IMR-90 (cell line): ENCODE measurements around the gene SAMSN1. TPM values are rescaled to one million over a fixed set of nuclear protein-coding genes. Genes with fewer than 3 reads are reported as not detected.

ENCODE experiments used
- ATAC-seq: fragments of 200-7000 bp; cut with Tn5 transposase; 2 replicates; pipeline ENCODE4 v1.9.1; 2020; ENCODE audit warnings: low read depth, mild to moderate bottlenecking, moderate library complexity
- BruUV-seq: library from RNA; stranded (reverse); fragments of 400-500 nt; replicated peaks from 2 replicates; lab custom pipeline; 2021; lab: Mats Ljungman, UMichigan
- CTCF ChIA-PET: fragments of 300-600 bp; formaldehyde crosslinking; extraction: SDS; loops from one replicate; lab custom pipeline; 2021; ENCODE audit warnings: antibody characterized with exemption; lab: Yijun Ruan, JAX
- POLR2A ChIA-PET: fragments of 300-600 bp; sonication (Branson Sonifier 250); formaldehyde crosslinking; loops from one replicate; lab custom pipeline; 2022; ENCODE audit warnings: antibody characterized with exemption; ENCODE audit not compliant: unreplicated experiment; lab: Charles Lee
- DNase-seq: peaks from one replicate; pipeline ENCODE4 v3.0.0; 2013
- H2AFZ ChIP-seq: replicated peaks from 2 replicates; pipeline ENCODE3; 2013; ENCODE audit warnings: low read length, mild to moderate bottlenecking; ENCODE audit not compliant: poor library complexity
- H2AK5ac ChIP-seq: 2 replicates; pipeline ENCODE4 v1.6.1; 2013; ENCODE audit warnings: low read depth, low read length, inconsistent platforms
- H2AK9ac ChIP-seq: replicated peaks from 2 replicates; pipeline ENCODE3; 2013; ENCODE audit warnings: mild to moderate bottlenecking, low read depth, low read length, moderate library complexity; ENCODE audit not compliant: poor library complexity
- H2BK120ac ChIP-seq: 2 replicates; pipeline ENCODE4 v1.6.1; 2013; ENCODE audit warnings: low read depth, low read length, inconsistent platforms
- H2BK15ac ChIP-seq: 3 replicates; pipeline ENCODE4 v1.6.1; 2013; ENCODE audit warnings: low read depth, low read length, inconsistent platforms
- H2BK20ac ChIP-seq: 2 replicates; pipeline ENCODE4 v1.6.1; 2013; ENCODE audit warnings: low read depth, mild to moderate bottlenecking, inconsistent platforms, low read length, moderate library complexity
- H2BK5ac ChIP-seq: 2 replicates; pipeline ENCODE4 v1.6.1; 2013; ENCODE audit warnings: mild to moderate bottlenecking, low read depth, low read length, inconsistent platforms; ENCODE audit not compliant: poor library complexity, severe bottlenecking
- H3K14ac ChIP-seq: replicated peaks from 2 replicates; pipeline ENCODE4 v1.6.1; 2013; ENCODE audit warnings: low read depth, low read length, inconsistent platforms
- H3K18ac ChIP-seq: 2 replicates; pipeline ENCODE4 v1.6.1; 2013; ENCODE audit warnings: low read depth, low read length, control low read depth
- H3K23ac ChIP-seq: 2 replicates; pipeline ENCODE4 v1.6.1; 2013; ENCODE audit warnings: low read depth, low read length, inconsistent platforms
- H3K27ac ChIP-seq: 2 replicates; pipeline ENCODE4 v1.5.1; 2013; ENCODE audit warnings: mild to moderate bottlenecking, control low read depth, low read length; ENCODE audit not compliant: insufficient read depth
- H3K27me3 ChIP-seq: 2 replicates; pipeline ENCODE4 v1.6.1; 2013; ENCODE audit warnings: low read length; ENCODE audit not compliant: control insufficient read depth, insufficient read depth
- H3K36me3 ChIP-seq: 2 replicates; pipeline ENCODE4 v1.6.1; 2013; ENCODE audit warnings: low read length, mixed read lengths; ENCODE audit not compliant: control insufficient read depth, insufficient read depth
- H3K4ac ChIP-seq: 2 replicates; pipeline ENCODE4 v1.6.1; 2013; ENCODE audit warnings: low read depth, low read length, inconsistent platforms
- H3K4me1 ChIP-seq: 2 replicates; pipeline ENCODE4 v1.6.1; 2013; ENCODE audit warnings: low read length, mixed read lengths; ENCODE audit not compliant: control insufficient read depth, insufficient read depth
- H3K4me2 ChIP-seq: 2 replicates; pipeline ENCODE4 v1.6.1; 2013; ENCODE audit warnings: low read depth, mild to moderate bottlenecking, control low read depth, low read length, moderate library complexity
- H3K4me3 ChIP-seq: 2 replicates; pipeline ENCODE4 v1.5.1; 2013; ENCODE audit warnings: low read depth, mild to moderate bottlenecking, control low read depth, low read length, moderate library complexity; ENCODE audit not compliant: insufficient read depth
- H3K56ac ChIP-seq: 2 replicates; pipeline ENCODE4 v1.6.1; 2013; ENCODE audit warnings: low read length, inconsistent platforms; ENCODE audit not compliant: insufficient read depth; ENCODE audit errors: extremely low read depth
- H3K79me1 ChIP-seq, 2 experiments: 2 replicates each; pipeline ENCODE4 v1.6.1; 2013; ENCODE audit warnings: low read length in 2 of 2, inconsistent platforms in 1 of 2, low read depth in 1 of 2
- H3K9ac ChIP-seq: 2 replicates; pipeline ENCODE4 v1.6.1; 2013; ENCODE audit warnings: low read depth, low read length, control low read depth
- H3K9me1 ChIP-seq: 2 replicates; pipeline ENCODE4 v1.6.1; 2013; ENCODE audit warnings: low read length, inconsistent platforms; ENCODE audit not compliant: insufficient read depth
- H3K9me3 ChIP-seq: 2 replicates; pipeline ENCODE4 v1.6.1; 2013; ENCODE audit warnings: low read length; ENCODE audit not compliant: control insufficient read depth, insufficient read depth
- H4K20me1 ChIP-seq: 2 replicates; pipeline ENCODE4 v1.6.1; 2013; ENCODE audit warnings: low read length, inconsistent platforms; ENCODE audit not compliant: insufficient read depth
- H4K5ac ChIP-seq: 2 replicates; pipeline ENCODE4 v1.6.1; 2013; ENCODE audit warnings: mild to moderate bottlenecking, low read depth, low read length, control low read depth
- H4K8ac ChIP-seq, 2 experiments: 2 replicates each; pipeline ENCODE4 v1.6.1; 2013; ENCODE audit warnings: low read depth in 2 of 2, low read length in 2 of 2, control low read depth in 1 of 2, inconsistent platforms in 1 of 2
- H4K91ac ChIP-seq: 2 replicates; pipeline ENCODE4 v1.6.1; 2013; ENCODE audit warnings: low read depth, low read length, inconsistent platforms; ENCODE audit not compliant: insufficient read depth
- SMC3 ChIP-seq: fragments of 150-350 bp; IDR thresholded peaks from 2 replicates; pipeline ENCODE4 v1.6.1; 2016; ENCODE audit warnings: low read depth, mild to moderate bottlenecking, antibody characterized with exemption, low read length, moderate library complexity
- WGBS, 2 experiments: methylation state at CpG; one replicate each; pipeline versions ENCODE4 v1.1.5 to v1.1.7; 2013; ENCODE audit warnings: missing lambda C conversion rate in 2 of 2; ENCODE audit not compliant: insufficient read length in 1 of 2; ENCODE audit errors: extremely low coverage in 2 of 2; 5-methylcytosine and 5-hydroxymethylcytosine counted together
- dilution Hi-C: fragments of 300-500 bp; cut with HindIII; formaldehyde crosslinking; loops from one replicate; pipeline ENCODE4 v1.14.3; 2018; ENCODE audit warnings: low sequenced_read_pairs; ENCODE audit not compliant: unreplicated experiment
- in situ Hi-C: fragments of 300-500 bp; cut with MboI; formaldehyde crosslinking; loops from 3 replicates; pipeline ENCODE4 v1.14.3; 2019; ENCODE audit warnings: low sequenced_read_pairs, inconsistent platforms, mixed read lengths
- intact Hi-C: fragments of 100-400 bp; cut with micrococcal nuclease; formaldehyde crosslinking; loops from 2 replicates; pipeline ENCODE4 v1.10.0; 2022
- polyA plus RNA-seq, 3 experiments: library from polyadenylated mRNA; depleted of rRNA; stranded (reverse); fragments of >200 nt; gene quantifications; 2 replicates each; pipeline ENCODE4 v1.2.3, GENCODE V29; 2012; ENCODE audit warnings: low replicate concordance in 1 of 3
- total RNA-seq: library from RNA; depleted of rRNA; stranded (reverse); fragments of >200 nt; gene quantifications from 2 replicates; pipeline ENCODE4 v1.2.3, GENCODE V29; 2012

SAMSN1 gene
- total and polyA plus RNA-seq, 2 of the 4 experiments (the other 2 are of a cell fraction): not detected

- Histone ChIP-seq H3K36me3 (no peaks in the 10 kb centered on the region), H3K4me2 (no peak overlapping the region), H3K4ac (no peak overlapping the region), H3K9me1 (no peaks in the 10 kb centered on the region), H2AK5ac (no peak overlapping the region), H4K20me1 (no peaks in the 10 kb centered on the region), H3K4me1 (no peaks in the 10 kb centered on the region), H2BK15ac (no peak overlapping the region), H3K9me3 (peaks cover 2% of the 10 kb centered on the region; the same call in 1 of the 2 replicates), H3K27ac (no peak overlapping the region), H4K8ac (no peak overlapping the region), H3K18ac (no peak overlapping the region), H3K23ac (no peak overlapping the region), H2BK20ac (no peak overlapping the region), H3K79me1 (no peaks in the 10 kb centered on the region), H3K56ac (no peak overlapping the region), H3K4me3 (no peak overlapping the region), H2AFZ (no peak overlapping the region), H2BK5ac (no peak overlapping the region), H2BK120ac (no peak overlapping the region), H2AK9ac (no peak overlapping the region), H4K91ac (no peak overlapping the region), H3K27me3 (no peaks in the 10 kb centered on the region), H3K9ac (no peak overlapping the region), H3K14ac (no peak overlapping the region), H4K5ac (no peak overlapping the region)
- dilution Hi-C loops: no loop called here
- BruUV-seq: no TSS peak
- 57% methylated on average over 1 of the region's 10 CpGs; no CpG with 5 or more reads in 1 of the 2 experiments for WGBS, 2 experiments
- DNase-seq (no peak), ATAC-seq (no peak)
- POLR2A ChIA-PET: no interaction called here
- no peak for TF ChIP-seq SMC3
- intact Hi-C loops: no loop called here
- in situ Hi-C loops: no loop called here
- CTCF ChIA-PET: no interaction called here
Measured at GRCh38 chr21:14582934-14583628, 37.0 kb upstream of the SAMSN1 start.
